Measurements from ENCODE around the gene BAG3.
"Not testable (repeated sequence)": the region's sequence is repeated elsewhere in the genome, so short reads cannot be mapped to it uniquely, and the experiment has no call there.

Gene BAG3

DNA sequence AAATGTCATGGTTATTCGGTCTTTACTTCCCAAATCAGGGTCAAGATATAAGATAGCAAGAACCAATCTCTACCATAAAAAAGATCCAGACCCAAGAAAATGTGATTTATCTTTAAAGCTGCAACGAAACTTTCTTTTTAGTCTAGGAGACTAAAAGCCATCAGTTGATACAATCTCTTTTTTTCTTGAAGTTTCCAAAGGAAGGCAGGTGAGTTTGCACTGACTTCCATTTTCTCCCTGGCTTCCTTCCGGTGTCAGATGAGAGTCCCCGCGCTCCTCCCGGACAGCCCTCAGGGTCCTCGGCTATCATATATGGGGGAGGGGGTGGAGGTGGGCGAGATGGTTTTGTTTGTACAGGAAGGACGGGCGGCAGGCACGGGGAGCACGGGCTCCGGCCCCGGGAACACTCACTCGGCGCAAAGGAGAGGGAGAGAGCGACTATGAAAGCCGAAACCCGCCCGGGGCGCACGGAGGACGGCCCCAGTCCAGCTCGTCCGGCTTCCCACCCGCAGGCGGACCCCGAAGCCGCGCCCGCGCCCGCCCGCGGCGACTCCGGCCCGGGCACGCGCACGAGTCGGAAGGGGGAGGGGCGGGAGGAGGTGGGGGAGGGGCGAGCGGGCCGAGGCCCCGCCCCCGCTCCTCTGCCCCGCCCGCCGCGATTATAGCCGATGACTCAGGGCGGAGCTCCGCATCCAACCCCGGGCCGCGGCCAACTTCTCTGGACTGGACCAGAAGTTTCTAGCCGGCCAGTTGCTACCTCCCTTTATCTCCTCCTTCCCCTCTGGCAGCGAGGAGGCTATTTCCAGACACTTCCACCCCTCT lies at the start of gene BAG3:
TSS of gene BAG3 (plus strand) at position 689 of the 822 bp plus-strand sequence. CDS start 296 bp downstream, outside the sequence.
- peak; percentile 41 for DNase-seq

- DNase-seq, result no peak
These were observed 48.7 kb upstream of the BAG3 start for GRCh38 chr10:119602241-119603095.

GRCh38 chr10:119604468-119604867 lies 46.7 kb upstream of the BAG3 start:
- no peak for DNase-seq

DNA sequence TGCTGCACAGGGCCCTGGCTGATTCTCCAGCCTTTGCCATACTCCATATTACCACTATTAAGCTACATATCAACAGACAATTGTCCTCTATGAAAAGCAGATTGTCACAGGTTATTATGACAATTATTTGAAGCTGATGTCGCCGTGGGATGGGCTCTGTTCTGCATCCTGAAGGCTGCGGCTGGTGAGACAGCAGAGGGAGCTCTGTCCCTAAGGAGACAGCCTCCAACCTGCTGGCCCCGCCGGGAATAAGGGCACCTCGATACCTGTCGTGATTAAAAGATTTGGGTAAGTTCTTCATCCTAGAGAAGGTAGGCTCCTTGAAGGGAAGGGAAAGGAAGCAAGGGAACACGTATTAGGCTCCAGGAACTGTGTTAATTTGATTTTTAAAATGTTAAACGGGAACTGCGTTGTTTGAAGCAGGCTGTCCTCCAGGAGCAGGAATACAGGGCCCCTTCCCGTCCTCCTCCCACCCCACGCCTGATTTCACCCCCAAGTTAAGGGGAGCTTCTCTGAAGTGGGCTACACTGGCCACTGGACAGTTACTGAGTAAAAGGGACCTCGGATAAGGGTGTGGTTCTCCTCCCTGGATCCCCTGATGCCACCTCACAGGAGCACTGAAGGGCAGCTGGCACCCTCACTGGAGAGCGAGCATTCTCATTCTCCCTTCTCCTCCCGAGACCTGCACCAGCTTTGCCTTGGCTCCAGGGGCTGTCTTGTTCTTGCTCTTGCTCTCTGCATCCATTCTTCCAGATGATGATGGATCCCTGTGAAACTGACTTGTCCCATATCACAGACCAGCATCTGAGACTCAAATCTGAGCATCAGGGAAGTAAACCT lies 42.6 kb upstream of the BAG3 start:
- no peak for DNase-seq

GRCh38 chr10:119609516-119609915 lies 41.7 kb upstream of the BAG3 start:
- no peak for DNase-seq

DNA sequence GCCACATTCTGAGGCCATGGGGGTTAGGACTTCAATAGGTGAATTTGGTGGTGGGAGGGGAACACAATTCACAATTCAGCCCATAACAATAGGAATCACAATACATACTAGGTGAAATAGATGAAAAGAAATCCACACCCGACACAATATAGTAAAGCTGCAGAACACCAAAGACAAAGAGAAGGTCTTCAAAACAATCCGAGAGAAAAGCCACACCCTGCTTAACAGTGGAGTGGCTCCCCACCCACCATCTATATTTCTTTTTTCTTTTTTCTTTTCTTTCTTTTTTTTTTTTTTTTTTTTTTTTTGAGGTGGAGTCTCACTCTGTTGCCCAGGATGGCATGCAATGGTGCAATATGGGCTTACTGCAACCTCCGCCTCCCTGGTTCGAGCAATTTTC lies 39.7 kb upstream of the BAG3 start:
- no peak for DNase-seq

DNA sequence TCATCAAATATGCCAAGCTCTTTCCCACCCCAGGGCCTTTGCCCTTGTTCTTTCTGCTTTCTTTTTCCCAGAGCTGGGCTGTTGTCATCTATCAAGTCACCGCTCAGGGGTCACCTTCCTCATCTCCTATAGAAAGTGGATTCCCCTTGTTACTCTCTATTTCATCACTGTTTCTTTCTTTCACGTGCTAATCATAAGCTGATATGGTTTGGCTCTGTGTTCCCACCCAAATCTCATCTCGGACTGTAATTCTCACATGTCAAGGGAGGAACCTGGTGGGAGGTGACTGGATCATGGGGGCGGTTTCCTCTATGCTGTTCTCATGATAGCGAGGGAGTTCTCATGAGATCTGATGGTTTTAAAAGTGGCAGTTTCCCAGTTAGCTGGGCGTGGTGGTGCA lies 37.4 kb upstream of the BAG3 start:
- DNase-seq, result no peak

GRCh38 chr10:119614686-119615085 lies 36.5 kb upstream of the BAG3 start:
- DNase-seq, result no peak

DNA sequence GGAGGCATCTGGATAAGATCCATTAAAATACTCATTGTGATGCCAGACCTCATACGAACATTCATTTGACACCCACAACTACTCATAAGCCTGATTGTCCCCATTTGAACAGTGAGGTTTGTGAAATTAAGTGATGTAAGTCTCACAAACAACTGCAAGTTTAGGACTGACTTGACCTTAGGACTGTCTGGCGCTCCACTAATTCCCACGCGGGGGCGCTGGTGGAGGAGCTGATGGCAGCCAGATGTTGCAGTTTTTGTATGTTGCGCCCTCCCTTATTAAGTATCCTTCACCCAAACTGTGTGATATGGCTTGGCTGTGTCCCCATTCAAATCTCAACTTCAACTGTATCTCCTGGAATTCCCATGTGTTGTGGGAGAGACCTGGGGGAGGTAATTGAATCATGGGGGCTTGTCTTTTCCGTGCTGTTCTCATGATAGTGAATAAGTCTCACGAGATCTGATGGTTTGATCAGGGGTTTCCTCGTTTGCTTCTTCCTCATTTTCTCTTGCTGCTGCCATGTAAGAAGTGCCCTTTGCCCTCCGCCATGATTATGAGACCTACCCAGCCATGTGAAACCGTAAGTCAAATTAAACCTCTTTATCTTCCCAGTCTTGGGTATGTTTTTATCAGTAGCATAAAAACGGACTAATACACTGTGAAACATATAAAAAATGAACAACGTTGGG lies 34.2 kb upstream of the BAG3 start:
- no peak for DNase-seq

DNA sequence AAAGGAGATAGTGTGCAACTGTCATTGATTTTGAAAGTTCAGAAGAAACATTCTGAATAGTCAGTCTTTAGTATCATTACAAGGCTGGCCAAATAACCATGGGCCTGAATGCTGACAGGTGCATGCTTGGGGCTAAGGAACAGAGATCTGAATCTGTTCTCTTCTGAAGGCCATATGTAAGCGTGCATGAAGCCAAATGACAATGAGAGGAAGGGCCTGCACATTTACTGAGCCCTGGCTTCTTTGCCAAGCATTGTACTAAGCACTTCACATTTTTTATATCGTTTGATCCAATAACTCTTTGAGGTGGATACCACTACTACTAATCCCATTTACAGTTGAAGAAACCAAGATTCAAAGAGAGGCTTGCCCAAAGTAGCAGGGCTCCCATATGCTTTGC lies 32.0 kb upstream of the BAG3 start:
- no peak for DNase-seq

DNA sequence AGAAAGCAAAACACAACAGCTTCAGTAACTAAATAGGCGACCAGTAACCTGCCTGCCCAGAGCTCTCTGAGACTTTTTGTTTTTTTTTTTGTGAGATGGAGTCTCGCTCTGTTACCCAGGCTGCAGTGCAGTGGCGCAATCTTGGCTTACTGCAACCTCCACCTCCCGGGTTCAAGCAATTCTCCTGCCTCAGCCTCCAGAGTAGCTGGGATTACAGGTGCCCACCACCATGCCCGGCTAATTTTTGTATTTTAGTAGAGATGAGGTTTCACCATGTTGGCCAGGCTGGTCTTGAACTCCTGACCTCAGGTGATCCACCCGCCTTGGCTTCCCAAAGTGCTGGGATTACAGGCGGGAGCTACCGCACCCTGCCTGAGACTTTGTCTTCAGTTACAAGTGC lies 31.4 kb upstream of the BAG3 start:
- not testable (repeated sequence) for DNase-seq

DNA sequence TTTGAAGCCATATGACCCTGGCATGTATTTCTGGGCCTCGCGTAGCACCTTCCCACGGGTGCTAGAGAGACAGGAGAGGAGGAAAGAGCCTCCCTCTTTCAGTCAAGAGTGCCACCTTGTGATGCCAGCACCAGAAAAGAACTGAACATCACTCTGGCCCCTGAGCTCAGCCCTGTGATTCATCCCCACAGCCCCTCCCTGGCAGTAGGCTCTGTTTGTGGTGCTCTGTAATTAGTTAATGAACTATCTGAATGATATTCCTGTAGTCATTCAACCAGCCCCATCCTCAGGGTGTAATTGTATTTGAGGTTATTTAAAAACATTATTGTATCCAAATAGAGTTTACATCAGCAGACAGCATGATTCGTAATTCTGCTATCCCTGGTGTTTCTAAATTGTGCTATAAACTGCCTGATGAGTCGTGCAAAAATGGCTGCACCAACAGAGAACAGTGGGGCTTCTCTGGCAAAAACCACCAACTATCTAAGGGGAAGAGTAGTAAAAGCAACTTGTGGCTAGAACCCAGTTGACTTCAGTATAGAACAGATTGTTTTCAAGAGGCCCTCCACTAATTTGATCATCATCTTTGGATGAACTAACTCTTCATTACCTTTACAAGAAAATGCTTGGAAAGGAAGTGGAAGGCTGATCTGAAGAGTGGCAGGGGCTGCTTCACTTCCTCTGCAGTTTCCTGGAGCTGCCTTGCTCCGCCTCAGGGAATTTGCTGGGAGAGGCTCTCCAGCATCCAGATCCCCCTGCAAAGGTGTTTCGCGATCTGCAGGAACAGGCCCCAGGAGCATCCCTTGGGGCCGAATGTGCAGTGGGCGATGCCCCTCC lies 30.7 kb upstream of the BAG3 start:
- DNase-seq, result no peak

- DNase-seq, result no peak
These were observed 30.1 kb upstream of the BAG3 start for GRCh38 chr10:119621078-119621384.

- no peak for DNase-seq
These were observed 25.5 kb upstream of the BAG3 start for GRCh38 chr10:119625570-119626280.

DNA sequence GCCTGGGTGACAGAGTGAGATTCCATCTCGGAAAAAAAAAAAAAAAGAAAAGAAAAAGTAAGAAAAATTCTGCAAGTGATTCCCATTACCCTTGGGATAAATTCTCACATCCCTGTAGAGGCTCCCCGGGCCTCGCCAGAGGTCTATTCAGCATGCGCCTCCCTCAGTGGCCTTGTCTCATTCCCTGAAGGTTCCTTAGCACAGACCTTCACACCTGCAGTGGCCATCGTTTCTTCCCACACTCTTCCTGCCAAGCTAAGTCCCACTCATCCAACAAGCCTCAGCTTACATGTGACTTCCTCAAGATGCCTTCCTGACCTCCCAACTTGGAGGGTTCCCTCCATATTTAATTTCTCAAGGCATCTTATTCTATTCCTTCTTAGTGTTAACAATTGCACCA lies 20.9 kb upstream of the BAG3 start:
- no peak for DNase-seq

DNA sequence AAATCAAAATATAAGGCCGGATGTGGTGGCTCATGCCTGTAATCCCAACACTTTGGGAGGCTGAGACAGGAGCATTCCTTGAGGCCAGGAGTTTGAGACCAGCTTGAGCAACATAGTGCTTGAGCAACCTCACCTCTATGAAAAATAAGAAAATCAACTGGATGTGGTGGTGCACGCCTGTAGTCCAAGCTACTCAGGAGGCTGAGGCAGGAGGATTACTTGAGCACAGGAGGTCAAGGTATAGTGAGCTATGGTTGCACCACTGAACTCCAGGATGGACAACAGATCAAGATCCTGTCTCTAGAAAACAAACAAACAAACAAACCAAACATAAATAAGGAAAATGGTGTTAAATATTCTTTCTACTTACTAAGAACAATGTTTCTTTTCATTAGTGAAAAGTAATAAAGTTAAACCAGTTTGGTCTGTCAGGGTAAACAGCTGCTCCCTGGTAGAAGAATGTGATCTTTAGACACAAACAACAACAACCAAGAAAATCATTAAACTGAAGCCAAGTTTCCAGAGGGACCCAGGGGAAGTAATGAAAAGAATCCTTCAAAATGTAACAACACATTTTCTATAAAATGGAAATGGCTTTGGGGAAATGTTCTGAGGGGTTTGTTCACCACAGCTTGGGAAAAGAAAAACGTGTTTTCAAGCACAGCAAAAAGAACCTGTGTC lies 17.5 kb upstream of the BAG3 start:
- DNase-seq, result no peak

GRCh38 chr10:119634219-119634544 lies 17.0 kb upstream of the BAG3 start:
- no peak for DNase-seq

DNA sequence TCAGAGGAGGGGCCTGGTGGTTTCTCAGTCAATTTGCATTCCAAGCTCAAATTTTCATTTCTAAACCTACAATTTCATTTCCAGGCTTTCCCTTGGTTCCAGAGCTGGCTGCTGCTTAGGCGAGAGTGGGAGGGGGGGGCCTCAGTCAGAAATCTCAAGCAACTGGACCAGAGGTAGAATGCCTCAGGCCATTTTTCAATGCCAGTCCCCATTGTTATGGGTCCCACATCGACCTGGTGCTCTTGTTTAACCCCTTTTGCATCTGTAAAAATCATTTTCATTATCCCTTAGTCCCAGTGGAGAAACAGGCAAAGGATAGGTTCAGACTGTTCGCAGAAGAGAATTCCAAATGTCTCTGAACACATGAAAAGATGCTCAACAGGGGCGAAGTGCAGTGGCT lies 13.5 kb upstream of the BAG3 start:
- no peak for DNase-seq

DNA sequence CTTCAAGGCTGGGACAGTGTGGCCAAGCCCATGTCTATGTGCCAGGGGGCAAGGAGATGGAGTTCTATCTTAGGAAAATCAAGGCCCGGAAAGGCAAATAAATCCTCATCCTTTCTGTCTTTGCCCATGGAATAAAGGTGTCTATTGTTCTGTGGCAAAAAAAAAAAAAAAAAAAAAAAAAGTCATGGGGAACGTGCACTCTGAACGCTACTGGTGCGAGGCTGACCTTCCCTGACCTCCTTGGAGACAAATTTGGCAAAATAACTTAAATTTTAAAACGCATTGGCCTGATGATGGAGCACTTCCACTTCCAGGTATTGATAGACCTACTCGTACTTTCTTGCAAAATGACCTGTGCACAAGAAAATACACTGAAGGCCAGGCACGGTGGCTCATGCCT lies 12.2 kb upstream of the BAG3 start:
- DNase-seq, result no peak

GRCh38 chr10:119640384-119640783 lies 10.8 kb upstream of the BAG3 start:
- no peak for DNase-seq

Data from DMS 273 treated with DMSO at 0.1 percent for 48 hours (cell line).